Transverse colon (tissue), 4 donors: ENCODE data around the gene FDXACB1. TPM values are rescaled to one million over a fixed set of nuclear protein-coding genes. Genes with fewer than 3 reads are reported as not detected.

Source experiments
- DNase-seq: peaks from one replicate; pipeline ENCODE4 v3.0.0-alpha.2; 2019
- H3K27ac ChIP-seq, 4 donors: fragments of 200-600 bp; sonication (generic); 2 replicates each; pipeline ENCODE4 v1.5.1; 2016 to 2018; ENCODE audit warnings: inconsistent platforms in 4 of 4
- H3K27me3 ChIP-seq: fragments of 200-600 bp; sonication (generic); 2 replicates; pipeline ENCODE4 v1.5.1; 2017; ENCODE audit warnings: inconsistent platforms
- H3K36me3 ChIP-seq, 4 donors: fragments of 200-600 bp; sonication (generic); 2 replicates each; pipeline ENCODE4 v1.5.1; 2017 to 2019; ENCODE audit warnings: inconsistent platforms in 4 of 4
- H3K4me1 ChIP-seq, 4 donors: fragments of 200-600 bp; sonication (generic); 2 replicates each; pipeline ENCODE4 v1.5.1; 2017 to 2020; ENCODE audit warnings: inconsistent platforms in 4 of 4
- H3K4me3 ChIP-seq, 4 donors: fragments of 200-600 bp; sonication (generic); 1 replicate in 1 of 4; 2 replicates in 3 of 4; pipeline versions ENCODE4 v1.5.1 to v1.6.1; 2017 to 2019; ENCODE audit warnings: inconsistent platforms in 4 of 4
- H3K9me3 ChIP-seq, 2 donors: fragments of 200-600 bp; sonication (generic); 2 replicates each; pipeline ENCODE4 v1.5.1; 2017 to 2019; ENCODE audit warnings: inconsistent platforms in 2 of 2
- EP300 ChIP-seq: sonication (generic); formaldehyde crosslinking; IDR thresholded peaks from one replicate; pipeline ENCODE4 v1.6.1; 2017; ENCODE audit warnings: antibody characterized with exemption, low read depth
- POLR2A ChIP-seq: fragments of 450-650 bp; IDR thresholded peaks from one replicate; pipeline ENCODE4 v1.6.1; 2016; ENCODE audit warnings: antibody characterized with exemption, mild to moderate bottlenecking, moderate library complexity
- POLR2AphosphoS5 ChIP-seq, 3 donors: sonication (generic); formaldehyde crosslinking; IDR thresholded peaks; one replicate each; pipeline ENCODE4 v1.6.1; 2016; ENCODE audit warnings: antibody characterized with exemption in 3 of 3
- WGBS, 2 donors: methylation state at CpG; one replicate each; pipeline ENCODE4 v1.1.5; 2018; ENCODE audit warnings: low coverage in 1 of 2; 5-methylcytosine and 5-hydroxymethylcytosine counted together
- in situ Hi-C, 4 donors: fragments of 200-750 bp; cut with MboI; loops; one replicate each; pipeline versions ENCODE4 v1.15.0 to v1.15.1; 2017; ENCODE audit warnings: low sequenced_read_pairs in 3 of 4, low pct_ligation_motif_present in 1 of 4, low pct_unique_long_range_greater_than_20kb in 1 of 4
- intact Hi-C: fragments of 100-400 bp; cut with DNase I; formaldehyde crosslinking; loops from one replicate; pipeline ENCODE4 v1.15.1; 2023; ENCODE audit warnings: low total_unique reads
- total RNA-seq, 4 donors: library from RNA; depleted of rRNA; stranded (reverse); fragments of >200 nt; gene quantifications; one replicate each; pipeline ENCODE4 v1.1.0, GENCODE V29; 2016
- TF ChIP-seq, protein P1 (sequence below), 5 experiments: fragments of 200-600 bp in 3 of 5; fragments of 450-650 bp in 2 of 5; sonication (generic) in 3 of 5; IDR thresholded peaks; 1 replicate in 2 of 5; 2 replicates in 3 of 5; pipeline ENCODE4 v1.5.1; 2016 to 2017; ENCODE audit warnings: antibody characterized with exemption in 5 of 5, inconsistent platforms in 3 of 5, mild to moderate bottlenecking in 2 of 5, moderate library complexity in 1 of 5

FDXACB1 gene, protein sequence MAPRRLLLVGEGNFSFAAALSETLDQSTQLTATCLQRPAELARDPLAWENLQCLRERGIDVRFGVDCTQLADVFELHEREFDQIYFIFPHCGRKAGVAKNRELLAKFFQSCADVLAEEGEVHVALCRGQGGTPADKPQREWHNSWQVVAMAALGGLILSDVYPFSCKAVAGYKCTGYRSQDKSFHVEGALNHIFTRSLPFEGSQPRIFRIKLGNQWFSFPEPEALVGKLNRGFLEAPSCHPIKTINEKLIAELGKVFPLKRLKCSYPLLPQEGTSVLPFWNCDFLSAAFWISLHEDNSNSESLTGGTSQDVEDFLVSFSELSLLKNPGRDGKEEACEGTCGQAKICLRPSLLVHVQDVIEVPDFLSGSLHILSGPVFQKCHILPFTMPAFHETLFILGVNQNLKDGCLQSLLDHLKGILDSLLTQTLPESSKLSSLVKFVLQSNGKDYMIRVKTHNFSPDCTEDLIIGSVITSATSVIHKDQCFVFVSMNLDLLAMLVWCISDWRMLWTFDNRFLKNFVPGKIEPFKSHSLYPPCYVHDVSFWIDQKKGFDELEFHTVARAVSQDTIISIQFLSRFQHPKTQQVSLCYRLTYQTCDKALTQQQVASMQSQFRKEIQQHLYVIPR
- 1 to 10 TPM in 3 of 4 donors, not detected in 1; 1.4 to 3.4 (median 1.5) TPM for total RNA-seq

- intact Hi-C loops (loop anchor here (5.0 kb wide), 1 partner anchor 98 kb away; no protein-coding TSS in a partner anchor), in situ Hi-C loops (loop anchor here in 2 of 4 donors (10.0 kb wide), 3 partner anchors 46 to 206 kb away; partner anchors contain the start of genes SDHD (in 1 of the 2) and TIMM8B (in 1 of the 2))
- Histone ChIP-seq H3K4me3 (peak within 1 kb of the TSS; percentile 48 to 58 (median 49)), H3K4me1 (peaks cover 6 to 16% (median 9%) of the 10 kb centered on the region in 4 donors), H3K36me3 (no peaks in the 10 kb centered on the region), H3K9me3 (no peaks in the 10 kb centered on the region), H3K27ac (peak within 1 kb of the TSS; percentile 88 to 96 (median 92)), H3K27me3 (no peaks in the 10 kb centered on the region)
- peak; percentile 97 for DNase-seq
- TF ChIP-seq, protein P1, sequence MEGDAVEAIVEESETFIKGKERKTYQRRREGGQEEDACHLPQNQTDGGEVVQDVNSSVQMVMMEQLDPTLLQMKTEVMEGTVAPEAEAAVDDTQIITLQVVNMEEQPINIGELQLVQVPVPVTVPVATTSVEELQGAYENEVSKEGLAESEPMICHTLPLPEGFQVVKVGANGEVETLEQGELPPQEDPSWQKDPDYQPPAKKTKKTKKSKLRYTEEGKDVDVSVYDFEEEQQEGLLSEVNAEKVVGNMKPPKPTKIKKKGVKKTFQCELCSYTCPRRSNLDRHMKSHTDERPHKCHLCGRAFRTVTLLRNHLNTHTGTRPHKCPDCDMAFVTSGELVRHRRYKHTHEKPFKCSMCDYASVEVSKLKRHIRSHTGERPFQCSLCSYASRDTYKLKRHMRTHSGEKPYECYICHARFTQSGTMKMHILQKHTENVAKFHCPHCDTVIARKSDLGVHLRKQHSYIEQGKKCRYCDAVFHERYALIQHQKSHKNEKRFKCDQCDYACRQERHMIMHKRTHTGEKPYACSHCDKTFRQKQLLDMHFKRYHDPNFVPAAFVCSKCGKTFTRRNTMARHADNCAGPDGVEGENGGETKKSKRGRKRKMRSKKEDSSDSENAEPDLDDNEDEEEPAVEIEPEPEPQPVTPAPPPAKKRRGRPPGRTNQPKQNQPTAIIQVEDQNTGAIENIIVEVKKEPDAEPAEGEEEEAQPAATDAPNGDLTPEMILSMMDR (IDR thresholded peaks at IDR 0.05) = peak; percentile 94 to 99 (median 98)
- TF ChIP-seq POLR2A = peak; percentile 51
- peak; percentile 33 to 80 (median 71) for TF ChIP-seq POLR2AphosphoS5 (IDR thresholded peaks at IDR 0.05)
- TF ChIP-seq EP300 = peak; percentile 21
- WGBS, 2 donors = 1% methylated on average over 52 of the region's 55 CpGs; no CpG with 5 or more reads in 1 of the 2 donors
These were observed at the start of gene FDXACB1, which contains the start of gene CFAP68 for GRCh38 chr11:111878849-111879636. Gene FDXACB1 (minus strand): TSS chr11:111879165. CDS start chr11:111879132, 33 bp downstream. Gene CFAP68 (plus strand): TSS chr11:111879541. CDS start chr11:111879561, 20 bp downstream.

GRCh38 chr11:111926505-111927391 lies 47.8 kb upstream of the FDXACB1 start:
- DNase-seq = peak; percentile 97
- no peaks in the 10 kb centered on the region for H3K36me3 ChIP-seq
- in situ Hi-C loops (loop anchor here in 2 of 4 donors (10.0 kb wide), 2 partner anchors 52 to 58 kb away; partner anchors contain the start of genes ALG9 (in 1 of the 2), CFAP68 (in 1 of the 2) and FDXACB1 (in 1 of the 2)), intact Hi-C loops (no loop called here)
- 1% methylated on average over 41 of the region's 47 CpGs; no CpG with 5 or more reads in 1 of the 2 donors for WGBS, 2 donors
- H3K9me3 ChIP-seq = no peaks in the 10 kb centered on the region
- H3K27me3 ChIP-seq = no peaks in the 10 kb centered on the region
- H3K27ac ChIP-seq = peak overlapping the region; percentile 87 to 93 (median 90)
- H3K4me3 ChIP-seq = peak overlapping the region; percentile 13 to 47 (median 24)
- H3K4me1 ChIP-seq = peaks cover 12 to 41% (median 28%) of the 10 kb centered on the region in 4 donors
- TF ChIP-seq, protein P1 (IDR thresholded peaks at IDR 0.05) = peak in 3 of 5 experiments; percentile 8 to 41 (median 37)
- TF ChIP-seq POLR2AphosphoS5 (IDR thresholded peaks at IDR 0.05) (peak; percentile 63 to 64 (median 64)), EP300 (no peak), POLR2A (peak; percentile 56)

DNA sequence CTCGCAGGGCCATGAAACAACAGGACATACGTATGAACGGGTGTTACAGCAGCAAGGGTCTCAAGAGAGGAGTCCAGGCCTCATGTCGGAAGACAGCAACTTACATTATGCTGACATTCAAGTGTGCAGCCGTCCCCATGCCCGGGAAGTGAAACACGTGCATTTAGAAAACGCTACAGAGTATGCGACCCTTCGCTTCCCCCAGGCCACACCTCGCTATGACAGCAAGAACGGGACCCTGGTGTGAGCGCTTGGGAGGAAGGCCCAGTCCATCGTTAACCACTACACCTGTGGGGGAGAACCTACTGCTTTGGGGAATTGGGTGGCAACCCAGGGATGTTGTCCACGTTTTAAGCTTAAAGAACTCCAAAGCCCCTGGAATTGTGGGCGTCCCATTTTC lies 47.0 kb upstream of the FDXACB1 start:
- peaks cover 12 to 42% (median 28%) of the 10 kb centered on the region in 4 donors for H3K4me1 ChIP-seq
- in situ Hi-C loops = loop anchor here in 2 of 4 donors (10.0 kb wide), 2 partner anchors 51 to 59 kb away; partner anchors contain the start of genes ALG9 (in 1 of the 2), CFAP68 (in 1 of the 2) and FDXACB1 (in 1 of the 2)
- H3K4me3 ChIP-seq = no peak overlapping the region
- no peak for DNase-seq
- peak overlapping the region; percentile 87 to 93 (median 90) for H3K27ac ChIP-seq
- no peaks in the 10 kb centered on the region for H3K27me3 ChIP-seq
- TF ChIP-seq POLR2AphosphoS5 (IDR thresholded peaks at IDR 0.05) (no peak), POLR2A (no peak), EP300 (no peak)
- TF ChIP-seq, protein P1 (IDR thresholded peaks at IDR 0.05) = no peak
- WGBS, 2 donors = 96 to 100% methylated on average over 2 to 16 of the region's 16 CpGs
- no peaks in the 10 kb centered on the region for H3K9me3 ChIP-seq
- intact Hi-C loops = no loop called here
- no peaks in the 10 kb centered on the region for H3K36me3 ChIP-seq
